Measurements from ENCODE around the gene DDI2. TPM values are rescaled to one million over a fixed set of nuclear protein-coding genes. Genes with fewer than 3 reads are reported as not detected.
A peak's percentile ranks its signal among the peaks of the same experiment; 100 is the strongest.
"Not testable (repeated sequence)": the region's sequence is repeated elsewhere in the genome, so short reads cannot be mapped to it uniquely, and the experiment has no call there.

Gene DDI2
- total and polyA plus RNA-seq, 2 experiments from 2014 or later = 5.6 to 27.4 TPM

GRCh38 chr1:15603050-15603965, 13.9 kb upstream of the DDI2 start:
- Histone ChIP-seq H3K4me2 (peak overlapping the region; percentile 79), H2AFZ (peak overlapping the region; percentile 72), H3K4me1 (ENCODE audit: insufficient read depth) (peaks cover 5% of the 10 kb centered on the region), H3K36me3 (replicated peaks; ENCODE audit: insufficient read depth, low read depth) (no peaks in the 10 kb centered on the region), H3K9me2 (replicated peaks; ENCODE audit: insufficient read depth) (no peaks in the 10 kb centered on the region), H3K27ac (peak overlapping the region; percentile 77), H3K27me3 (no peaks in the 10 kb centered on the region), H3K79me2 (no peaks in the 10 kb centered on the region), H3K9me3 (ENCODE audit: low read depth) (no peaks in the 10 kb centered on the region), H4K20me1 (ENCODE audit: insufficient read depth, poor library complexity, severe bottlenecking) (no peaks in the 10 kb centered on the region), H3K4me3 (peak overlapping the region; percentile 47)
- 9% methylated on average over 56 of the region's 56 CpGs for WGBS (ENCODE audit: low lambda C conversion rate, missing lambda C conversion rate)
- TF ChIP-seq EZH2 (IDR thresholded peaks at IDR 0.05; ENCODE audit: borderline replicate concordance) (no peak), CTCF (IDR thresholded peaks at IDR 0.05; ENCODE audit: poor library complexity) (no peak), EZH2phosphoT487 (IDR thresholded peaks at IDR 0.05; ENCODE audit: low read depth, severe bottlenecking, unreplicated experiment) (no peak)
- DNase-seq (ENCODE audit: low spot score) = peak; percentile 98

- Histone ChIP-seq H2AFZ (peak overlapping the region; percentile 72), H3K27ac (peak overlapping the region; percentile 77), H3K4me2 (peak overlapping the region; percentile 79)
- not testable (repeated sequence) for H3K27me3 ChIP-seq; H3K79me2 ChIP-seq; DNase-seq (ENCODE audit: low spot score); H3K9me2 ChIP-seq (replicated peaks; ENCODE audit: insufficient read depth); H4K20me1 ChIP-seq (ENCODE audit: insufficient read depth, poor library complexity, severe bottlenecking); H3K36me3 ChIP-seq (replicated peaks; ENCODE audit: insufficient read depth, low read depth); H3K4me3 ChIP-seq; H3K4me1 ChIP-seq (ENCODE audit: insufficient read depth); H3K9me3 ChIP-seq (ENCODE audit: low read depth)
- 92% methylated on average over 13 of the region's 13 CpGs for WGBS (ENCODE audit: low lambda C conversion rate, missing lambda C conversion rate)
Observed at GRCh38 chr1:15603966-15604282, 13.3 kb upstream of the DDI2 start.

GRCh38 chr1:15604400-15604799, 12.9 kb upstream of the DDI2 start:
- not testable (repeated sequence) for H3K4me1 ChIP-seq (ENCODE audit: insufficient read depth)

GRCh38 chr1:15605398-15606383, 11.6 kb upstream of the DDI2 start:
- Histone ChIP-seq H3K4me2 (no peak overlapping the region), H2AFZ (no peak overlapping the region), H4K20me1 (ENCODE audit: insufficient read depth, poor library complexity, severe bottlenecking) (no peaks in the 10 kb centered on the region), H3K36me3 (replicated peaks; ENCODE audit: insufficient read depth, low read depth) (no peaks in the 10 kb centered on the region), H3K9me2 (replicated peaks; ENCODE audit: insufficient read depth) (no peaks in the 10 kb centered on the region), H3K79me2 (no peaks in the 10 kb centered on the region), H3K4me3 (no peak overlapping the region), H3K9me3 (ENCODE audit: low read depth) (no peaks in the 10 kb centered on the region), H3K4me1 (ENCODE audit: insufficient read depth) (peaks cover 5% of the 10 kb centered on the region), H3K27ac (peak overlapping the region; percentile 25), H3K27me3 (no peaks in the 10 kb centered on the region)
- TF ChIP-seq CTCF (IDR thresholded peaks at IDR 0.05; ENCODE audit: poor library complexity) (no peak), EZH2phosphoT487 (IDR thresholded peaks at IDR 0.05; ENCODE audit: low read depth, severe bottlenecking, unreplicated experiment) (no peak), EZH2 (IDR thresholded peaks at IDR 0.05; ENCODE audit: borderline replicate concordance) (no peak)
- WGBS (ENCODE audit: low lambda C conversion rate, missing lambda C conversion rate) = 79% methylated on average over 11 of the region's 11 CpGs
- DNase-seq (ENCODE audit: low spot score) = peak; percentile 37

More at GRCh38 chr1:15604400-15604799, 12.9 kb upstream of the DDI2 start:
- H3K36me3 ChIP-seq (replicated peaks; ENCODE audit: insufficient read depth, low read depth); H4K20me1 ChIP-seq (ENCODE audit: insufficient read depth, poor library complexity, severe bottlenecking); H3K27ac ChIP-seq; H2AFZ ChIP-seq; H3K9me2 ChIP-seq (replicated peaks; ENCODE audit: insufficient read depth); DNase-seq (ENCODE audit: low spot score); H3K79me2 ChIP-seq; H3K4me2 ChIP-seq; H3K9me3 ChIP-seq (ENCODE audit: low read depth); H3K4me3 ChIP-seq; H3K27me3 ChIP-seq: not testable (repeated sequence)
- 98% methylated on average over 21 of the region's 21 CpGs for WGBS (ENCODE audit: low lambda C conversion rate, missing lambda C conversion rate)
